DOHH2 (cell line): ENCODE data around the gene MED12L.

Source experiments
- H3F3A ChIP-seq: fragments of 200-600 bp; sonication (generic), shearing (Covaris generic); 2 replicates; pipeline ENCODE4 v1.6.0; 2016; ENCODE audit warnings: antibody characterized with exemption, mild to moderate bottlenecking; ENCODE audit not compliant: control insufficient read depth, insufficient read depth
- H3K27ac ChIP-seq: fragments of 200-600 bp; sonication (generic); 2 replicates; pipeline ENCODE4 v1.5.1; 2014; ENCODE audit warnings: low read depth, mild to moderate bottlenecking, low read length, moderate library complexity
- H3K27me3 ChIP-seq: fragments of 200-600 bp; sonication (generic); 2 replicates; pipeline ENCODE4 v1.6.1; 2014; ENCODE audit warnings: mild to moderate bottlenecking, low read length, mixed read lengths; ENCODE audit not compliant: control insufficient read depth
- H3K36me3 ChIP-seq: fragments of 200-600 bp; sonication (generic); 2 replicates; pipeline ENCODE4 v1.6.1; 2014; ENCODE audit warnings: mild to moderate bottlenecking, low read length, moderate library complexity, mixed read lengths; ENCODE audit not compliant: control insufficient read depth
- H3K4me1 ChIP-seq: fragments of 200-600 bp; sonication (generic); 2 replicates; pipeline ENCODE4 v1.6.1; 2014; ENCODE audit warnings: mild to moderate bottlenecking, low read length, mixed read lengths; ENCODE audit not compliant: control insufficient read depth
- H3K4me2 ChIP-seq: fragments of 200-600 bp; sonication (generic); 2 replicates; pipeline ENCODE4 v1.6.0; 2014; ENCODE audit warnings: mild to moderate bottlenecking, low read length, moderate library complexity
- H3K4me3 ChIP-seq: fragments of 200-600 bp; sonication (generic); 2 replicates; pipeline ENCODE4 v1.5.1; 2014; ENCODE audit warnings: mild to moderate bottlenecking, low read length, mixed read lengths
- H3K79me2 ChIP-seq: fragments of 200-600 bp; sonication (generic); 2 replicates; pipeline ENCODE4 v1.6.1; 2014; ENCODE audit warnings: mild to moderate bottlenecking, low read length, mixed read lengths; ENCODE audit not compliant: control insufficient read depth
- H3K9me2 ChIP-seq: fragments of 200-600 bp; sonication (generic); replicated peaks from 2 replicates; pipeline ENCODE4 v1.6.1; 2014; ENCODE audit warnings: mild to moderate bottlenecking, low read length, mixed read lengths; ENCODE audit not compliant: control insufficient read depth
- H3K9me3 ChIP-seq: fragments of 200-600 bp; sonication (generic); 2 replicates; pipeline ENCODE4 v1.6.1; 2014; ENCODE audit warnings: antibody characterized with exemption, low read length, mixed read lengths; ENCODE audit not compliant: control insufficient read depth, insufficient read depth
- H4K20me1 ChIP-seq: fragments of 200-600 bp; sonication (generic); 2 replicates; pipeline ENCODE4 v1.6.0; 2014; ENCODE audit warnings: low read depth, mild to moderate bottlenecking, antibody characterized with exemption, low read length, moderate library complexity; ENCODE audit not compliant: control insufficient read depth, insufficient read depth
- EZH2phosphoT487 ChIP-seq: fragments of 200-600 bp; sonication (generic); IDR thresholded peaks from 2 replicates; pipeline ENCODE4 v1.6.1; 2017; ENCODE audit warnings: borderline replicate concordance, mild to moderate bottlenecking, antibody characterized with exemption, low read length, moderate library complexity, mixed read lengths
- TF ChIP-seq, protein P1 (sequence below): fragments of 200-600 bp; sonication (generic); IDR thresholded peaks from one replicate; pipeline ENCODE4 v1.5.1; 2014; ENCODE audit warnings: antibody characterized with exemption, mild to moderate bottlenecking, low read depth, low read length; ENCODE audit not compliant: poor library complexity, severe bottlenecking

Gene MED12L

DNA sequence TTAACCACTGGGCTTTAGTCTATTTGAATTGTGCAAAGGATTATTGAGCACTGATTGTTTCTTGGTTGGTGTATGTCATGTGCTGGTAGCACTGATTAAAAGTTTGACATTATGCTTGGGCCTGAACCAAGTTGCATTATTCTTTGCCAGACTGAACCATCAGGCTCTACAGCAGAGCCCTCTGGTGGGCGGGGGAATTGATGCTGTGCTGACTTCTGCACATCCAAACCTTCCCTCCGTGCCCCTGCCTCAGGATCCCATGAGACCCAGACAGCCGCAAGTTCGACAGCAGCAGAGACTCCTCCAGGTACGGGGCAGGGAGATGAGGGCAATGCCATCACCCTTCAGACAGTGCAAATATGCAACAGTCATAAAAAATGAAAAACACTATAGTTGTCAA lies 327.5 kb downstream of the MED12L start:
- Histone ChIP-seq H3K79me2 (no peaks in the 10 kb centered on the region), H3K9me2 (no peaks in the 10 kb centered on the region), H3F3A (peaks cover 17% of the 10 kb centered on the region), H3K27ac (peak overlapping the region; percentile 94), H3K36me3 (peaks cover 12% of the 10 kb centered on the region), H3K4me1 (peaks cover 55% of the 10 kb centered on the region), H3K4me2 (peak overlapping the region; percentile 84), H3K9me3 (peaks cover 6% of the 10 kb centered on the region; the same call in 1 of the 2 replicates), H3K4me3 (peak overlapping the region; percentile 65; the same call in 1 of the 2 replicates), H3K27me3 (no peaks in the 10 kb centered on the region), H4K20me1 (no peaks in the 10 kb centered on the region)
- no peak for TF ChIP-seq EZH2phosphoT487
- TF ChIP-seq, protein P1, sequence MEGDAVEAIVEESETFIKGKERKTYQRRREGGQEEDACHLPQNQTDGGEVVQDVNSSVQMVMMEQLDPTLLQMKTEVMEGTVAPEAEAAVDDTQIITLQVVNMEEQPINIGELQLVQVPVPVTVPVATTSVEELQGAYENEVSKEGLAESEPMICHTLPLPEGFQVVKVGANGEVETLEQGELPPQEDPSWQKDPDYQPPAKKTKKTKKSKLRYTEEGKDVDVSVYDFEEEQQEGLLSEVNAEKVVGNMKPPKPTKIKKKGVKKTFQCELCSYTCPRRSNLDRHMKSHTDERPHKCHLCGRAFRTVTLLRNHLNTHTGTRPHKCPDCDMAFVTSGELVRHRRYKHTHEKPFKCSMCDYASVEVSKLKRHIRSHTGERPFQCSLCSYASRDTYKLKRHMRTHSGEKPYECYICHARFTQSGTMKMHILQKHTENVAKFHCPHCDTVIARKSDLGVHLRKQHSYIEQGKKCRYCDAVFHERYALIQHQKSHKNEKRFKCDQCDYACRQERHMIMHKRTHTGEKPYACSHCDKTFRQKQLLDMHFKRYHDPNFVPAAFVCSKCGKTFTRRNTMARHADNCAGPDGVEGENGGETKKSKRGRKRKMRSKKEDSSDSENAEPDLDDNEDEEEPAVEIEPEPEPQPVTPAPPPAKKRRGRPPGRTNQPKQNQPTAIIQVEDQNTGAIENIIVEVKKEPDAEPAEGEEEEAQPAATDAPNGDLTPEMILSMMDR, result peak; percentile 63

DNA sequence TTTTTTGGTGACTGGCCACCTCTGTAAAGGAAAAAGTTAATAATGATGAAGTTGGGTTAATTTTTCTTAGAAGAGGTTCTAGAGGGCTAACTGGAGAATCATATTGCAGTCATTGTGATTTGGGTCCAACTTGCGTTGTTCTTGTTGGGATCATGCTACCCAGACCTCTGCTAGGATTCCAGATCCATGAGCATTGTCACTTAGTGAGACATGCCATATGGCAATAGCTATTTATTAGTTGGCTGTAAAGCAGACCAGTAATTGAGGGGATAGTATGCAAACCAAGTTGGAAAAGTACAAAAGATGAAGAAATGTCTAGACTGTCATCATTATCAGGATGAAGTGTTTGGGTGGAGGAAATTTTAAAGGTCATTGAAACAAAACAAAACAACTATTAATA lies 329.8 kb downstream of the MED12L start:
- Histone ChIP-seq H3K4me3 (no peak overlapping the region), H3K4me2 (no peak overlapping the region), H3K27ac (no peak overlapping the region), H4K20me1 (no peaks in the 10 kb centered on the region), H3K9me3 (peaks cover 6% of the 10 kb centered on the region; the same call in 1 of the 2 replicates), H3K9me2 (no peaks in the 10 kb centered on the region), H3K27me3 (no peaks in the 10 kb centered on the region), H3K4me1 (peaks cover 33% of the 10 kb centered on the region), H3K36me3 (peaks cover 12% of the 10 kb centered on the region), H3F3A (peaks cover 17% of the 10 kb centered on the region), H3K79me2 (no peaks in the 10 kb centered on the region)
- TF ChIP-seq, protein P1, result no peak
- no peak for TF ChIP-seq EZH2phosphoT487

GRCh38 chr3:151419806-151420205 lies 334.3 kb downstream of the MED12L start:
- no peak overlapping the region for H3K27ac ChIP-seq
- no peaks in the 10 kb centered on the region for H3K27me3 ChIP-seq
- no peaks in the 10 kb centered on the region for H3K9me2 ChIP-seq
- no peaks in the 10 kb centered on the region for H3K9me3 ChIP-seq
- no peak overlapping the region for H3K4me2 ChIP-seq
- no peak for TF ChIP-seq EZH2phosphoT487
- H3K4me3 ChIP-seq, result no peak overlapping the region
- H3F3A ChIP-seq, result no peaks in the 10 kb centered on the region
- no peaks in the 10 kb centered on the region for H3K79me2 ChIP-seq
- H3K36me3 ChIP-seq, result no peaks in the 10 kb centered on the region
- no peaks in the 10 kb centered on the region for H4K20me1 ChIP-seq
- H3K4me1 ChIP-seq, result peaks cover 9% of the 10 kb centered on the region

- H3K27ac ChIP-seq, result no peak overlapping the region
- no peaks in the 10 kb centered on the region for H4K20me1 ChIP-seq
- no peak overlapping the region for H3K4me3 ChIP-seq
- peaks cover 27% of the 10 kb centered on the region for H3K4me1 ChIP-seq
- H3K79me2 ChIP-seq, result no peaks in the 10 kb centered on the region
- H3K27me3 ChIP-seq, result no peaks in the 10 kb centered on the region
- H3F3A ChIP-seq, result no peaks in the 10 kb centered on the region
- TF ChIP-seq, protein P1, result peak; percentile 49
- TF ChIP-seq EZH2phosphoT487, result no peak
- no peaks in the 10 kb centered on the region for H3K36me3 ChIP-seq
- no peaks in the 10 kb centered on the region for H3K9me3 ChIP-seq
- no peaks in the 10 kb centered on the region for H3K9me2 ChIP-seq
- peak overlapping the region; percentile 29; the same call in 1 of the 2 replicates for H3K4me2 ChIP-seq
Observed at GRCh38 chr3:151421938-151422337, 336.5 kb downstream of the MED12L start.
